ENCODE data around the gene MAPK12. TPM values are rescaled to one million over a fixed set of nuclear protein-coding genes. Genes with fewer than 3 reads are reported as not detected.
A peak's percentile ranks its signal among the peaks of the same experiment; 100 is the strongest.

MAPK12 gene
- total RNA-seq, 1 donor = 28.0 TPM

- TF ChIP-seq CTCF (IDR thresholded peaks at IDR 0.05; ENCODE audit: insufficient read depth, low read length) = peak; percentile 3
- DNase-seq (ENCODE audit: low read depth) = no peak
- peak overlapping the region; percentile 47 for H3K4me3 ChIP-seq (ENCODE audit: low read depth, low read length)
These were observed 42.5 kb upstream of the MAPK12 start for GRCh38 chr22:50303848-50304527.

- peak overlapping the region; percentile 13 for H3K4me3 ChIP-seq (ENCODE audit: low read depth, low read length)
These were observed 42.0 kb upstream of the MAPK12 start for GRCh38 chr22:50303515-50303847.

GRCh38 chr22:50302564-50302963, 41.1 kb upstream of the MAPK12 start:
- no peak overlapping the region for H3K4me3 ChIP-seq (ENCODE audit: low read depth, low read length)
- TF ChIP-seq CTCF (IDR thresholded peaks at IDR 0.05; ENCODE audit: insufficient read depth, low read length) = no peak
- DNase-seq (ENCODE audit: low read depth) = no peak

More at GRCh38 chr22:50303515-50303847, 42.0 kb upstream of the MAPK12 start:
- no peak for TF ChIP-seq CTCF (IDR thresholded peaks at IDR 0.05; ENCODE audit: insufficient read depth, low read length)
- DNase-seq (ENCODE audit: low read depth) = no peak

- no peak for DNase-seq (ENCODE audit: low read depth)
- no peak for TF ChIP-seq CTCF (IDR thresholded peaks at IDR 0.05; ENCODE audit: insufficient read depth, low read length)
- H3K4me3 ChIP-seq (ENCODE audit: low read depth, low read length) = no peak overlapping the region
These were observed 40.6 kb upstream of the MAPK12 start for GRCh38 chr22:50302041-50302541.

GRCh38 chr22:50301581-50301991, 40.1 kb upstream of the MAPK12 start:
- TF ChIP-seq CTCF (IDR thresholded peaks at IDR 0.05; ENCODE audit: insufficient read depth, low read length) = no peak
- no peak for DNase-seq (ENCODE audit: low read depth)
- H3K4me3 ChIP-seq (ENCODE audit: low read depth, low read length) = no peak overlapping the region

- DNase-seq (ENCODE audit: low read depth) = no peak
- TF ChIP-seq CTCF (IDR thresholded peaks at IDR 0.05; ENCODE audit: insufficient read depth, low read length) = no peak
- no peak overlapping the region for H3K4me3 ChIP-seq (ENCODE audit: low read depth, low read length)
These were observed 39.3 kb upstream of the MAPK12 start for GRCh38 chr22:50300620-50301257.
